HG03571 (cell line): ENCODE measurements around the gene IGF2BP2.

Experiments
- ATAC-seq: cut with Tn5 transposase; IDR thresholded peaks from one replicate; pipeline ENCODE4 v1.9.1; 2021; ENCODE audit not compliant: unreplicated experiment

Gene IGF2BP2

DNA sequence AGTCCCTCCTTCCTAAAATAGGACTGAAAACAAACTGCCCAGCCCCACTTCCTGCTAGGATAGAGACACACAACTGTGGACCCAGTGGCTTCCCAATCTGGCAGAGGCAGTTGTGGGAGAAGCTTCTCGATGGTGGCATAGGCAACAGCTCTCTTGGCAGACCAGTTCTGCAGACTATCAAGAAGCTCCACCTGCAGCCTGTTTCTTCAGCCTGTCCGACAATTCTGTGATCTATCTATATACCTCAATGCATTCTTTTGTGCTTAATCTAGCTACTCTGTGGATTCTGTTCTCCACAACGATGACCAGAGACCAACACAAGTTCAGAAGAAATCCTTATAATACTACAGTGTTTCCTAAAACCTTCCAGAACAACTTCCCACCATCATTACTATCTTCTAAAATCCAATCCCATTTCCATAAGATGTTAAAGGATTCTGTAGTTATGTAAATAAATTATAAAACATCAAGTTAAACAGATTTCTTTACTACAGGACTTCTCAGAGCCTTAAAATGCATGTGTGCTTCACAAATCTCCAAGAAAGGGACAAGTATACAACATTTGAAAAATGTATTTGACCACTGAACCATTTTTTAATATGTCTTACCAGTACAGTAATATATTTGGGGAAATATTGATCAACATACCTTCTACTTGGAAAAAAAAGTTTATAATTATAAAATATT lies 57.7 kb downstream of the IGF2BP2 start:
- ATAC-seq = no peak

DNA sequence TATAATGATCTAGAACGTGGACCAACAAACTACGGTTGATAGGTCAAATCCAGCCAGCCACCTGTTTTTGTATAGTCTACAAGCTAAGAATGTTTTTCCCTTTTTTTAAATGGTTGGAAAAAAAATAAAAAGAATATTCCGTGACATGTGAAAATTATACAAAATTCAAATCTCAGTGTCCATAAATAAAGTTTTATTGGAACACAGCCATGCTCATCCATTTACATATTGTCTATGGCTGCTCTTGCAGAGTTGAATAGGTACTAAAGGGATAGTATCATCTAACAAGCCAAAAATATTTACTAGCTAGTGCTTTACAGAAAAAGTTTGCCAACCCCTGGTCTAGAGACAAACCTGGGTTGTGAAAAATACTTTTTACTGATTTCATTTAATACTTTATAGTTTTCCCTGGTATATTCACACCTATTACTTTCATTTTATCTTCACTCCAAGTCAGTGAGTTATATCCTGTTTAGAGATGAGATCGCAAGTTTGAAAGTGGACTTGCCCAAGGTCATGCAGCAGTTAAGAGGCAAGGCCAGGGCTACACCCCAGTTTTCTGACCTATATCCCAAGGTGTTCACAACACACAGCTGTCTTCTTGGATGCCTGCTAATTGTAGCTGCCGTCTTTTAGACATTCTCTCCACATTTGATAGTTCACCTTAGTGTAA lies 58.4 kb downstream of the IGF2BP2 start:
- no peak for ATAC-seq

DNA sequence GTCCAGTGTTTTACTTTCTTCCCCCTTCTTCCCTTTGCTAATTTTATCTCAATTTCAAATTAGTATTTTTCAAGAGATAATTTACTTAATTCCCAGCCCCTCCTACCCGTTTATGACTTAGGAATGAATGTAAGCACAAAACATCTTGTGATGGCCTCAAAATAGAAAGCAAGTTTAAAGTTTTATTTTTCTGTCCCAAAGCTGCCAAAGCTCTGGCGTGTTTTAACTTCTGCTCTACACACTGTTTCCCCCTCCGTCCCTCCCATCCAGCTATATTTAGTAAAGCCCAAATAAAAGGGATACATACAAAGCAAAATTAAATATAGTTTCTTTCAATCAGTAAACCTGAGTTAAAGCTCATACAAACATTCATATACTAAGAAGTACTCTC lies 59.9 kb downstream of the IGF2BP2 start:
- ATAC-seq = no peak

DNA sequence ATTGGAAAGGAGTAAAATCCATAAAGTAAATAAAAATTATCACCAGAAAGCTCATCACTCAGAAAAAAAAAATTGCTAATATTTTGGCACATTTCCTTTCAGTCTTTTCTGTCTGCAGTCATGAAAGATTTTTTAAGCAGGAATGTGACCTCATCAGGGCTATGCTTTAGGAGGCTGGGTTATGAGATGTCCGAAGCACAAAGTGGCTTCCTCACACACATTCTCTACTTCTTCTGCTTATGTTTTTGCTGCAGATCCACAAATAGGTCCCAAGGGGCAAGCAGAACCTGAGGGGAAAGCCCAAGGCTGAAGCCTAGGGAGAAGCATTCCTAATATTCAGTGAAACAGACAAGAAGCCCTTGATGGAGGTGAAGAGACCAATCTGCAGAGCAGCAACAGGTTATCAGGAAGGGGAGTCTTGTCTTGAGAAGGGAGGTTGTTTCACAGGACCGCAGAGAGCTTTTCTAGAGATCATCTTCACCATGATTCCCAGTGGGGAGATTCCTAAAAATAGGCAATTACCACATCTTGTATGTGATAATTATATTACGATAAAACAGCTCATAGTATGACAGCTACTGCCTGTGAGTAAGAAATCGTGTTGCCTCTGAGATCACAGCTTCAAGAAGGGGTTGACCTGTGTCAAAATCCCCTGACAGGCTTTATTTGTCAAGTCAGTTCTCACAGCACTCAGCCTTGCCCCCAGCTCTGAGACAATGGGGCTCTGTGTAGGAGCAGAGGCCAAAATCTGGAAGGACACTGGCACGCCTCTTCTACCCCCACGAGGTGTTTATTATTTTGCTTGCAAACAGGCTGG lies 60.5 kb downstream of the IGF2BP2 start:
- no peak for ATAC-seq

DNA sequence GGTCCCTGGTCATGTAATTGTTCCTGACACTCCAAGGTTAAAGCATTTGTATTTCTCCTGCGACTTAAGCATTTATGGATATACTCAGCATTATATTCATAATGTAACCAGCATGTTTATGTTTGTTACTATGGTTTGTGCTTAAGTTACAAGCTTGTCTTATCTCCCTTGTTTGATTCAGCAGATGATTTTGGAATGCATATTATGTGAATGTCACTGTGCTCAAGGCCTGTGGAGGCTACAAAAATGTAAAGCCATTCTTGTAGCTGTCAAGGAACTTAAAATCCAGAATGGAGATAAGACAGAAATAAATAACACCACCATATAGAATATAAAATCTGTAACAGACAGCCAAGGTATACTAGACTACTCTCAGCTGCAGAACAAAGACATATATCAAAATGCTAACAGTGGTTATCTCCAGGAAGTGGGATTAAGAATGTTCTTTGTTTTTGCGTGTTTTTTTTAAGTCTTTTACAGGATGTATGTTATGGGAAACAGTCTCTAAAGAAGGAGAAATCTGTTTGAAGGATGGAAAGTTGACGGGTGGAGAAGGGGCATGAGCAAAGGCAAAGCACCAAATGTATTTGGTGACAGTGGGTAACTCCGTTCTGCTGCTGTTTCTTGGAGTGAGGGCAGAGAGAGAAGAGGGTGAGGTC lies 61.4 kb downstream of the IGF2BP2 start:
- no peak for ATAC-seq

DNA sequence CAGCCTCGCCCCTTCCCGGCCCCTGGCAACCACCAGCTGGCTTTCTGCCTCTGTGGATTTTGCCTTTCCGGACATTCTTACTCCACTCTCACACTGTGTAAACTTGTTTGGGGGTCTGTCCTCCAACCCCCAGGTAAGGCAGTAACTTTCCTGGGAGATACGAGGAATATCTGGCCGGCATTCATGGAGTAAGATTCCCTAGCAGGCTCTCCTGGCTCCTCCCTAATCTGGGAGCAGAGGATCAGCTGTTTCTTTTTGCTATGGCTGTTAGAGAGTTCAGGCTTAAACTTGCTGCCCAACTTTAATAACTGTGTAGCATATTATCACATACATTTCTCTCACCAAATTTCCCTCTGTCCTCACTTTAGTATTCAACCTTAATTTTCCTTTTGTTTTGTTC lies 64.3 kb downstream of the IGF2BP2 start:
- no peak for ATAC-seq

DNA sequence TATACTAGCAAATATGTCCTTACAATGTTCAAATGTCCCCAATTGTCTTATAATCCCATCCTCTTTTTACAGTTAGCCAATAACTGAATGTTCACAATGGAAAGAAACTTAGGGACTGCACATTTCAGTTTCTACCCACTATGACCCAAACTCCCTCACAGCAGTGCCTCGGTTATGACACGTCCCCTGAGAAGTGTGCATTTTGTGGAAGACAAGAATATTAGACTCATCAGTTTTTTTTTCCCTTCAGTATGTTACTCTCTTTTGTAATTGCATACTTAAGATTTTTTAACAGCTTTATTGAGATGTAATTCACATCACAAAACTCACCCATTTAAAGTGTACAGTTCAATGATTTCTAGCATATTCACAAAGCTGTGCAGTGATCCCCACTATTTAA lies 64.8 kb downstream of the IGF2BP2 start:
- no peak for ATAC-seq

DNA sequence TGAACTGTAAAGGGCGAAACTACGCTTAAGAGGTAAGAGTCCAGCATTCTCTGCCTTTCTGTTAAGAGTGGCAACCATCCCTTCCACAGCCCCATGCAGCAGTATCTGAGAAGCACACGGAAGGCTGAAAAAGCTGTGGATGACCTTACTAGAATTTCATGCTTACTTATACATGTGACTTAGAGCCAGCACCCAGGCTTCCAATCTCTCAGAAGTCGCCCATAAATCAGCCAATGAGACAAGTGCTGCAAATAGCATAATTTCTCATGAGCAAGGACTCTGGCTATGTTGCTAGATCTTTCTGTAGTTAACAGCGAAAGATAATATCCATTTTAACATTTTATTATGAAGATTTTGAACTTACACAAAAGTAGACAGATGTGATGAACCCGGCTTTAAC lies 65.3 kb downstream of the IGF2BP2 start:
- ATAC-seq = no peak

DNA sequence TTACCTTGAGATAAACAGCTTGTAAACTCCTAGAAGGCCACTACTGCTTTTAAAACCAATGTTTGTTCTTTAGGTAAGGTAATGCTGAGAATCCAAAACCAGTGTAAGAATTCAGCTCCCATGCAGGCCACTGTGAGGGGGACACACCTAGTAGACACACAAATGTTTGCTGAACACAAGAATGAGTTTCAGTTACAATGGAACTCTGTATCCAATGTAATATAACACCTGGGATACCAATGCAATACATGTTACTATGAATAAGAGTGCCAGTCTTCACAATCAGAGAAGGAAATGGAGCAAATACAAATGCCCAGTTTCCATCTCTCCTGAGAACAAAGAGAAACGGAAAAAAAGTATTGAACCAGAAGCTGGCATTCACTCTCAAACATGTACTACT lies 65.9 kb downstream of the IGF2BP2 start:
- no peak for ATAC-seq

DNA sequence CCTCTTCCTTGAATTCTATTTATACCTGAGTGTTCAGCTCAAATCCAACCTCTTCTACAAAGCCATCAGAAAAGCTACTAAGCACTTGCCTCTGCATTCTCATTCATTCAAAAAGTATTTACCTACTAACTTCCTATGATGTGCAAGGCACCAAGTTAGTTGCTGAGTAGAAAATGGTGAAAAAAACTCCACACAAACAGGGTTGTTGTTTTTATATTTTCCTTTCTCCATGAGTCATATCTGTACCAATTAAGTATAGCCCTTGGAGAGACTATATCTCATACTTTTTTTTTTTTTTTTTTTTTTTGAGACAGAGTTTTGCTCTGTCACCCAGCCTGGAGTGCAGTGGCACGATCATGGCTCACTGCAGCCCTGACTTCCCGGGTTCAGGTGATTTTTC lies 67.7 kb downstream of the IGF2BP2 start:
- no peak for ATAC-seq

DNA sequence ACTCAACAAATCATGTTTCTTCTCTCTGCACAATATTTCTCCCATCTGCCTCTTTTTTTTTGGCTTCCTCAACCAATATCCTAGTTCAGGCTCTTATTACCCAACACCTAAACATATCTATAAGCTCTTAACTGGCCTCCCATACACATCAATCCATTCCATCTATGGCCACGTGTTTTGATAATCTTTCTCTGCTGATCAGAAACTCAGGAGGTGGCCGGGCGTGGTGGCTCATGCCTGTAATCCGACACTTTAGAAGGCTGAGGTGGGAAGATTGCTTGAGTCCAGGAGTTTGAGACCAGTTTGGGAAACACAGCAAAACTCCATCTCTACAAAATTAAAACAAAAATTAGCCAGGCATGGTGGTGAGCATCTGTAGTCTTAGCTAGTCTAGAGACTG lies 68.4 kb downstream of the IGF2BP2 start:
- no peak for ATAC-seq

DNA sequence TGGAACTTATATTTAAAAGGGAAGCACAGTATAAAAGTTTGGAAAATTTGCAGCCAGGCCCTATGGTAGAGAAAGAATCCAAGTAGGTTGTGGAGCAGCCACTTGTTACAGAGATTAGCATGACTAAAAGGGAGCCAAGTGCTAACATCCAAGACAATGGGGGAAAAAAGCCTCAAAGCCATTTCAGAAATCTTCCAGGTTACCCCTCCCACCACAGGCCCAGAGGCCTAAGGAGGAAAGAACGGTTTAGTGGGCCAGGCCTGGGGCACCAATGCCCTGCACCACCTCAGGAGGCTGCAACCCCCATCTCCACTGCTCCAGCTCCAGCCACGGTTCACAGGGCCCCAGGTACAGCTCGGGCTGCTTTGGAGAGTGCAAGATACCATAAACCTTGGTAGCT lies 69.9 kb downstream of the IGF2BP2 start:
- no peak for ATAC-seq

DNA sequence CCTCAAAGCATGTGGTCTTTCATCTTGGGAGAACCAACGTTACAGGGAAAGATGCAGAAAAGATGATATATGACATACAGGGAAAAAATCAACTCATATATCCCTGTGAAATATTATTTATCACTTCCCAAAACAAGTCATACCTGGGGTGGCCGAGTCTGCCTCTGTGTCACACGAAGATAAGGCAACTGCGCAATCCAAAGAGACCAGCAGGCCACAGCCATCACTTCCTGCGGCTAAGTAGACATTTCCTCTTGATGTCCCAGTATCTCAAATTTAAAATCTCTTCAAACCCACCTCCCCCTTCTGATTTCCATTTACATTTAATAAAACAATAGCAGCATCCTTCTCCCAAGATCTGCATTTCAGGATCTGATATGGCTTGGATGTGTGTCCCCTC lies 71.5 kb downstream of the IGF2BP2 start:
- no peak for ATAC-seq

DNA sequence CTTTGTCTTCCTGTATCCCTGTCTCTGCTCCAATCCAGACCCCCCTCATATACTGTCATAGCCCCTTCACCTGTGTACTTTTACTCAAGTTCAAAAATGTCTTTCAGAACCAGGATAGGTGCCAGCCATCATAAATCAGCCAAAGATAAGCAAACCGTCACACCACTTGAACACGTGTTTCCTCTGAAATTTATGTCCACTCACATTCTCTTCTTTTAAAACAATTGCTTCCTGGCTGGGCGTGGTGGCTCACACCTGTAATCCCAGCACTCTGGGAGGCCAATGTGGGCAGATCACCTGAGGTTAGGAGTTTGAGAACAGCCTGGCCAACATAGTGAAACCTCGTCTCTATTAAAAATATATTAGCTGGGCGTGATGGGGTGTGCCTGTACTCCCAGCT lies 74.1 kb downstream of the IGF2BP2 start:
- ATAC-seq = no peak

DNA sequence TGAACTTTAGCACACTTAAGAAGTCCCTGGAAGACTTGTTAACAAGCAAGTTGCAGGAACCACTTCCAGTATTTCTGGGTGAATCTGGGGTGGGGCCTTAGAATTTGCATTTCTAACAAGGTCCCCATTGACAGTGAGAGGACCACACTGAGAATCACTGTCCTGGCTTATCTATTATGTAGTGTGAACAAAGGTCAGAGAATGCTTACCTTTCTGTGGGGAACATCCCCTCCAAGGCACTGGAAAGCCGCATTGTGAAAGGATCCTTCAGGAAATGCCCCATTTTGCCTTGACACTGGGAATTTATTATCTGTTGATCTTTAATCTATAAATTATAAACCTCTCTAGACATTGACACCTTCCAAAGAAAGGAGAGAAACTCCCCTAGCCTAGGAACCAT lies 74.8 kb downstream of the IGF2BP2 start:
- ATAC-seq = no peak

DNA sequence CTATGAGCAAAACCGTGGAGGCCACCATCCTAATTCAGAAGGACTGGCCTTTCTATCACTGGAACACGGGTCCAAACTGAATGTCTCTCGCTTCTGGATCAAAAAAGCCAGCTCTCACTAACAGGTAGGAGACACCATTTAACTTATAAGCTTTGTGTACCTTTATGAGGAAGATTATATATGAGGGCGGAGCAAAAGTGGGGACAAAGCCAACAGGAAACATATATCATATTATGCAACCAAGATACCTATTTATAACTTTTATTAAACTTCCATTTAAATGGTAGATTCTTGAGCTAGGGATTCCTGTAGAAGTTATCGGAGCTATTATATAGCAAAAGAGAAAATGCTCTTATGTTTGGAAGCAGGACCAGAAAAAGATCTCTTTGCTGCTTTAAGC lies 78.4 kb downstream of the IGF2BP2 start:
- ATAC-seq = no peak

DNA sequence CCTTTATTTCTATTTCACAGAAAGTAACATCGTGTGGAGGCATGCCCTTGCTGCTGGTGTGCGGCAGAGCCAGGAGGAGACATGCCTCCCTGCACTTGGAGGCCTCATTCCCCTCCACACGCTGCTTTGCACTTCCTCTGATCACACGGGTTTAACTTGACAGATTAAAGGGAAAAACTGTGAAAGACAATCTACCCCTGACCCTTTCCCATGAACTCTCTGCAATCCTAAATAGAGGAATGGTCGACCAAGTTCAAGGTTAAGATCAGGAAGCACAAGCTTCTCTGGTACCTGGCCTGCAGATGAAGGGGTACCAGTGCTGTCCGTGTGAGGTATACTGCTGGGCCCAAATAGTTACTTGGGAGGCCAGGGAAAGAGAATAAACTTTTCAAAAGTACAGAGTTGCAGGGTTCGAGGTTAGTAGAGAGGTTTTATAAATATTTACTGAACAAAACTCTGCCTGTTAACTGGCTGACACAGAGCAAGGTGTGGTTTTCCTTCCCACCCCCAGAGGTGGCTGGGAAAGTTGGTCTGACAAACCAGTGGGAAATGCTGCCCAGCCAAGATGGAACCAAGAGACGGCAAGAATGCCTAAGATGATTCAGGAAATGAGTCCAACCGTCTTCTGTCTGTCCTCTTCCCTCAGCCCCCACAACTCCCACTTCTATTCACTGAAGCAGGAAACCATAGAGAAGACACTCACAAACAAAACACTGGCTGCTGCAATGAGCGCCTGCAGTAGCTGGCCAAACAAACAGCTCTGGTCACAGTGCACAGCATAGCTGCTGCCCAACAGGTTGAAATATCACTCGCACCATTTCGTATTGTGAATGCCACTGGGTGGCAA lies 79.6 kb downstream of the IGF2BP2 start:
- peak; percentile 67 for ATAC-seq

DNA sequence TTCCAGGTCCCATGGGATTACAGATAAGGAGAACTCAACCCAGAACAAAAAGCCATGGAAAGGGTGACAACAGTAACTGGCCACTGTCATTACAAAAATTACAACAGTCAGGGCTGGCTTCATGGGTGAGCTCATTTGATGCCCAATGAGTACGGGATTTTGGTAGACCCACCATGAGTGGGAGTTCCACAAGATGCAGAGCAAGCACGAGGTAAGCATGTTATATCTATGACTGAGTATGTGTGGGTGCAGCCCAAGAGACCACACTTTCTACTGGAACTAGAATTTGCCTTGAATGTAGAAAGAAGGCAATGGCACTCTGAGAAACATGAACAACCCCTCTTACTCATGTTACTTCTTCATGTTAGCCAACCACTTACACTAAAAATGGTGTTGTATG lies 83.3 kb downstream of the IGF2BP2 start:
- no peak for ATAC-seq

DNA sequence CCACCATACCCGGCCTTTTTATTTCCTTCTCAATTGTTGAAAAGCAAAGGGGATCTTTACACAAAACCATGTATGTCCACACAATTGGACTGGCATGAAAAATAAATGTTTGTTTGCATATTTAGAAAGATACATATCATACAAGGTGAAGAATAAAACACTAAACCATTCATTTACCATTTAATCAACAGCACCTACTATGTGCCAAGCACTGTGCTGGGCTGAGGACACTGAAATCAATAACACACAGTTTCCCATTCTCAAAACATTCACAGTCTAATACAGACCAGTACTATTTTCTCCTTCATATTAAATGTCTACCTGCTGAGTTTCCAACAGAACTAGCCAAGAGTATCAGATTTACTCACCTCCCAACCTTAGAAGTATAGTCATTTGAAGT lies 84.7 kb downstream of the IGF2BP2 start:
- ATAC-seq = no peak

DNA sequence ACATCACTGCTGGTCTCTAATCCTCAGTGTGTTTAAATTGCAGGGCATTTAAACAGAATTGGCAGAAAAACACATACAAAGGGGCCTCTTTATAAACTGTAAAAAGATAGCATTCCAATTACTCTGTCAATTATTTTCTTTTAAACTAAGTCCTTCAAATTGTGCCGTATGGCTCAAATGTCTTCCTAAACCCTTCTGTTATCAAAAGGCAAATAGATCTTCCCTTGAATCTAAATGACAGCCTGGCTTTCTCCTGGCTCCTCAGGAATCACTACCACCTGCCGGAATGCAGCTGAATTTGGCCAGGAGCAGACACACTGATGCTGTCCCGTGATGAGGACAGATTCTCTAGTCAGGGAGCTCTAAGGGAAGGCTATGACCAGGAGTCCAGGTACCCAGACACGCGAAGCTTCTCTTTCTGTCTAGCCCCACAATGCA lies 85.6 kb downstream of the IGF2BP2 start:
- ATAC-seq = no peak
